Activated B cell treated with CpG ODN at 0.5 μM for 24 hours (primary cell): ENCODE results near the gene ZNF688. TPM values are rescaled to one million over a fixed set of nuclear protein-coding genes. Genes with fewer than 3 reads are reported as not detected.

Experiments
- ATAC-seq: fragments of 200-7000 bp; cut with Tn5 transposase; one replicate; pipeline ENCODE4 v1.10.0; 2021; ENCODE audit warnings: low read depth, mild to moderate bottlenecking, moderate library complexity
- CTCF ChIA-PET: fragments of 350-600 bp; sonication (Branson Sonifier 250); formaldehyde crosslinking; loops from one replicate; lab custom pipeline; 2021; ENCODE audit warnings: antibody characterized with exemption; lab: Charles Lee
- POLR2A ChIA-PET: fragments of 350-600 bp; sonication (Branson Sonifier 250); formaldehyde crosslinking; loops from one replicate; lab custom pipeline; 2021; ENCODE audit warnings: antibody characterized with exemption; lab: Charles Lee
- DNase-seq: peaks from one replicate; pipeline ENCODE4 v3.0.0; 2022
- H3K27ac Mint-ChIP-seq: one replicate; pipeline ENCODE4 v1.8.0; 2020; ENCODE audit warnings: mixed read lengths
- H3K27me3 Mint-ChIP-seq: one replicate; pipeline ENCODE4 v1.8.0; 2021; ENCODE audit warnings: mixed read lengths
- H3K36me3 Mint-ChIP-seq: one replicate; pipeline ENCODE4 v1.8.0; 2021; ENCODE audit warnings: low read depth, mixed read lengths
- H3K4me1 Mint-ChIP-seq: one replicate; pipeline ENCODE4 v1.8.0; 2021; ENCODE audit warnings: mixed read lengths
- H3K4me3 Mint-ChIP-seq: one replicate; pipeline ENCODE4 v1.8.0; 2020; ENCODE audit warnings: mild to moderate bottlenecking, mixed read lengths
- H3K9me3 Mint-ChIP-seq: one replicate; pipeline ENCODE4 v1.8.0; 2020; ENCODE audit warnings: mixed read lengths
- intact Hi-C: fragments of 100-400 bp; cut with micrococcal nuclease; formaldehyde crosslinking; loops from one replicate; pipeline ENCODE4 v1.15.1; 2024
- total RNA-seq: library from RNA; stranded (reverse); gene quantifications from 2 replicates; pipeline ENCODE4 v1.2.3, GENCODE V29; 2022
- TF ChIP-seq, protein P1 (sequence below): fragments of 200-600 bp; IDR thresholded peaks from one replicate; pipeline ENCODE4 v1.8.0; 2022; ENCODE audit warnings: antibody characterized with exemption, mild to moderate bottlenecking

The ZNF688 gene
- total RNA-seq, 1 donor from 2014 or later, result 14.7 TPM

DNA sequence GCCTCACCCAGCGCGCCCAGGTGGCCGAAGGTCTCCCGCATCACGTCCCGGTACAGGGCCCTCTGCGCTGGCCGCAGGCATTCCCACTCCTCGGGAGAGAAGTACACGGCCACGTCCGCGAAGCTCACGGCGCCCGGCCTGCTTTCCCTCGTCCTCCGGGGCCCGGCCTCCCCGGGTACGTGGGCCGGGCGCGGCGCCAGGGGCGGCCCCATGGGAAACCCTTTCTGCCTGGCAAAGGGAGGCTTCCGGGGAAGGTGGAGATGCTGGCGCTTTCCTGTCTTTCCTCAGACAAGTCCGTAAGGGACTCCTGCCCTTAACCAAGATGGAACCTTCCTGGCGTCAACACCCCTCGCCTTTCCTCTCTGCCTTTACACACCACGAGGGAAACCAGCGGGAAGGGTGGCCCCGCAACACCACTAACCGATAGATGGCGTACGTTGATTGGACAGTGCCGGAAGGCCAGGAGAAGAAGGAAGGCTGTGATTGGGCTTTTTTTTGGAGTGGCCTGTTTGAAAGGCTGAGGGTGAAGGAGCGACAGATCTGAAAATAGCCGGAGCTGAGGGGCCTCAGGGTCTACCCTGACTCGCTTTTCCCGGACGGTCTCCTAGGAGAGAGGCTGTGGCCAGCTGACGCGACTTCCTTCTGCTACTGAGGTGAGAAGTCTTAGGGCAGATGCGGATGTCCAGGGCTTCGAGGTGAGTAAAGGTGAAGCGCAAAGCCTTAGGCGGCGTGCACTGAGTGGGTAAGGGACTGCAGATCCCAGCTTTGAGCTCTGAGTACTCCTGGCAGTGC, 14.1 kb upstream of the ZNF688 start, which contains the start of gene ZNF785:
Gene ZNF785 (minus strand): TSS at position 298 of the 792 bp plus-strand sequence. CDS start 86 bp downstream, at position 212.
- CTCF ChIA-PET, result interaction anchor here (1.3 kb wide), 1 partner anchor 50 kb away, joined by 3 read pairs; no protein-coding TSS in a partner anchor
- peak within 1 kb of the TSS; percentile 79 for H3K27ac Mint-ChIP-seq
- ATAC-seq (peak; percentile 99), DNase-seq (peak; percentile 76)
- peak within 1 kb of the TSS; percentile 85 for H3K4me3 Mint-ChIP-seq
- peaks cover 19% of the 10 kb centered on the region for H3K4me1 Mint-ChIP-seq
- POLR2A ChIA-PET, result interaction anchor here (0.6 to 4.4 kb wide), 19 partner anchors 9 to 402 kb away, joined by 3 to 35 read pairs (median 6); partner anchors contain the start of genes CORO1A, DCTPP1, FBRS and PRR14
- H3K36me3 Mint-ChIP-seq, result peaks cover 22% of the 10 kb centered on the region
- TF ChIP-seq, protein P1, sequence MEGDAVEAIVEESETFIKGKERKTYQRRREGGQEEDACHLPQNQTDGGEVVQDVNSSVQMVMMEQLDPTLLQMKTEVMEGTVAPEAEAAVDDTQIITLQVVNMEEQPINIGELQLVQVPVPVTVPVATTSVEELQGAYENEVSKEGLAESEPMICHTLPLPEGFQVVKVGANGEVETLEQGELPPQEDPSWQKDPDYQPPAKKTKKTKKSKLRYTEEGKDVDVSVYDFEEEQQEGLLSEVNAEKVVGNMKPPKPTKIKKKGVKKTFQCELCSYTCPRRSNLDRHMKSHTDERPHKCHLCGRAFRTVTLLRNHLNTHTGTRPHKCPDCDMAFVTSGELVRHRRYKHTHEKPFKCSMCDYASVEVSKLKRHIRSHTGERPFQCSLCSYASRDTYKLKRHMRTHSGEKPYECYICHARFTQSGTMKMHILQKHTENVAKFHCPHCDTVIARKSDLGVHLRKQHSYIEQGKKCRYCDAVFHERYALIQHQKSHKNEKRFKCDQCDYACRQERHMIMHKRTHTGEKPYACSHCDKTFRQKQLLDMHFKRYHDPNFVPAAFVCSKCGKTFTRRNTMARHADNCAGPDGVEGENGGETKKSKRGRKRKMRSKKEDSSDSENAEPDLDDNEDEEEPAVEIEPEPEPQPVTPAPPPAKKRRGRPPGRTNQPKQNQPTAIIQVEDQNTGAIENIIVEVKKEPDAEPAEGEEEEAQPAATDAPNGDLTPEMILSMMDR, result no peak
- no peaks in the 10 kb centered on the region for H3K9me3 Mint-ChIP-seq
- H3K27me3 Mint-ChIP-seq, result no peaks in the 10 kb centered on the region
- intact Hi-C loops, result loop anchor here (1.0 kb wide), 7 partner anchors 13 to 337 kb away; partner anchors contain the start of genes DCTPP1, ZNF689 and ZNF764

DNA sequence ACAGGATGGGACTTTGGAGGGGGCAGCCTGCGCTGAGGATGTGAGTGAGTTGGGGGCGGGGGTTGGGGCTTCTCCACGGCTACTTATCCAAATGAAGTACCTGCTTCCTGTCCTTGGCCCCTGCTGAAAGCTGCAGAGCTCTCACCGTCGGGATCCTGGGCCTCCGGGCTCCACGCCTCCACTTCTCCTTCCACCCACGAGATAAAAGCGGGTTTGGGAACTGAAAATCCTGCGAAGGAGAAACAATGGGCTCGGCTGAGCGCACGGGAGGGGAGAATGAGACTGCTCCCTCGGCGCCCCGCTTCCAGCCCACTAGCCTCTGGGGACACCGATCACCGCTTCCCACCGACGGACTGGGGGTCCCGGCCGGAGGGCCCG, 13.5 kb upstream of the ZNF688 start:
- Mint-ChIP-seq H3K4me3 (peak overlapping the region; percentile 85), H3K27ac (peak overlapping the region; percentile 73), H3K9me3 (no peaks in the 10 kb centered on the region), H3K27me3 (no peaks in the 10 kb centered on the region), H3K36me3 (peaks cover 22% of the 10 kb centered on the region), H3K4me1 (peaks cover 19% of the 10 kb centered on the region)
- ChIA-PET CTCF (interaction anchor here (0.8 to 1.3 kb wide), 2 partner anchors 44 to 49 kb away, joined by 3 read pairs; no protein-coding TSS in a partner anchor), POLR2A (interaction anchor here (0.7 to 4.4 kb wide), 14 partner anchors 10 to 155 kb away, joined by 3 to 35 read pairs (median 8); partner anchors contain the start of genes DCTPP1, FBRS, PRR14 and ZNF688)
- ATAC-seq (peak; percentile 6), DNase-seq (no peak)
- TF ChIP-seq, protein P1, result no peak
- intact Hi-C loops, result loop anchor here (1.0 kb wide), 7 partner anchors 13 to 337 kb away; partner anchors contain the start of genes DCTPP1, ZNF689 and ZNF764

DNA sequence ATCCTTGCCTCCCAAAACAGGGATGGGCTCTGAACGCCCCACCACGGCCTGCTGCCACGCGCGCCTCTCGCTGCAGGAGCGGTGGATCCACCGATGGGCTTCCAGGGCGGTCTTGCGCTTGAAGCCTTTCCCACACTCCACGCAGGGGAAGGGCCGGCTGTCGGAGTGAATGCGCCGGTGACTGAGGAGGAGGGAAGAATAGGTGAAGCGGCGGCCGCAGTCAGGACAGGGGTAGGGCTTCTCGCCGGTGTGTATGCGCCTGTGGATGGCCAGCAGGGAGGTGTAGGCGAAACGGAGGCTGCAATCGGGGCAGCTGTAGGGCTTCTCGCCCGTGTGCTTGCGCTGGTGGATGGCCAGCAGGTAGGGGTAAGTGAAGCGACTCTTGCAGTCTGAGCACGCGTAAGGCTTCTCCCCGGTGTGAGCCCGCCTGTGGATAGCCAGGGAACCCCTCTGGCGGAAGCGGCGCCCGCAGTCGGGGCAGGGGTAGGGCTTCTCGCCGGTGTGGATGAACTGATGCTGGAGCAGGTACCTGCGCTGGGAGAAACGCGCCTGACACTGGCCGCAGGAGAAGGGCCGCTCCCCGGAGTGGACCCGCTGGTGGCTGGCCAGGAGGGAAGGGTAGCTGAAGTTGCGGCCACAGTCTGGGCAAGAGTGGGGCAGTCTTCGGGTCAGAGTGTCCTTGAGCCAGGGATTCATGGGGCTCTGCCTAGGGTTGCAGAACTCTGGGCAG, 11.3 kb upstream of the ZNF688 start:
- TF ChIP-seq, protein P1, result no peak
- POLR2A ChIA-PET, result interaction anchor here (0.6 kb wide), 1 partner anchor 180 kb away, joined by 7 read pairs; no protein-coding TSS in a partner anchor
- intact Hi-C loops, result no loop called here
- DNase-seq (no peak), ATAC-seq (no peak)
- H3K27me3 Mint-ChIP-seq, result no peaks in the 10 kb centered on the region
- H3K9me3 Mint-ChIP-seq, result no peaks in the 10 kb centered on the region
- CTCF ChIA-PET, result no interaction called here
- H3K4me1 Mint-ChIP-seq, result peaks cover 19% of the 10 kb centered on the region
- peaks cover 33% of the 10 kb centered on the region for H3K36me3 Mint-ChIP-seq
- H3K27ac Mint-ChIP-seq, result no peak overlapping the region
- no peak overlapping the region for H3K4me3 Mint-ChIP-seq

DNA sequence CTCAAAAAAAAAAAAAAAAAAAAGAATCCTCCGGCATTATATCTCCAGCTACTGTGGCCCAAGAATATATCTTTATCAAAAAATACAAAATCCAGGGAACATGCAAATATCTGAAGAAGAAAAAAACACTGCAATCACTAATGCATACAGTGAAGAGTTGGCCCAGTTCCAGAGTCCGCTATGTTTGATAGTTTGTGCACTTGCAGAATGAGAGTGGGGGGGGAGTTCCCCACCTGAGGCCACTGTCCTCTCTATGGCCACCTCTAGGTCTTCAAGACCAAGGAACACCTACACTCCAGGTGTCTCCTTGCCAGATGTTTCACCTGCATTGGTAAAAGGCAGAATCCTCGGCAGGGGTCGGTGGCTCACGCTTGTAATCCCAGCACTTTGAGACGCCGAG, 9.9 kb upstream of the ZNF688 start:
- ATAC-seq (no peak), DNase-seq (no peak)
- H3K4me3 Mint-ChIP-seq, result no peak overlapping the region
- ChIA-PET POLR2A (no interaction called here), CTCF (interaction anchor here (0.6 kb wide), 1 partner anchor 56 kb away, joined by 3 read pairs; no protein-coding TSS in a partner anchor)
- TF ChIP-seq, protein P1, result no peak
- H3K9me3 Mint-ChIP-seq, result no peaks in the 10 kb centered on the region
- H3K36me3 Mint-ChIP-seq, result peaks cover 33% of the 10 kb centered on the region
- H3K27ac Mint-ChIP-seq, result no peak overlapping the region
- H3K27me3 Mint-ChIP-seq, result no peaks in the 10 kb centered on the region
- intact Hi-C loops, result no loop called here
- H3K4me1 Mint-ChIP-seq, result peaks cover 16% of the 10 kb centered on the region
